Adrenal gland (tissue), 5 donors: ENCODE results near the gene DHX32.

ENCODE experiments used
- POLR2A ChIP-seq, 2 donors: fragments of 450-650 bp; IDR thresholded peaks; one replicate each; pipeline ENCODE4 v1.6.1; 2017; ENCODE audit warnings: antibody characterized with exemption in 2 of 2, mild to moderate bottlenecking in 2 of 2, moderate library complexity in 1 of 2
- TF ChIP-seq, protein P1 (sequence below), 6 experiments: fragments of 450-650 bp in 4 of 6; fragments of 200-600 bp in 2 of 6; sonication (generic) in 1 of 6; IDR thresholded peaks; 1 replicate in 5 of 6; 2 replicates in 1 of 6; pipeline versions ENCODE4 v1.5.1 to v1.8.0; 2016 to 2021; ENCODE audit warnings: antibody characterized with exemption in 6 of 6, mild to moderate bottlenecking in 2 of 6, moderate library complexity in 1 of 6
- donor health status: DM: no; HTN: no; CAD: no.

DNA sequence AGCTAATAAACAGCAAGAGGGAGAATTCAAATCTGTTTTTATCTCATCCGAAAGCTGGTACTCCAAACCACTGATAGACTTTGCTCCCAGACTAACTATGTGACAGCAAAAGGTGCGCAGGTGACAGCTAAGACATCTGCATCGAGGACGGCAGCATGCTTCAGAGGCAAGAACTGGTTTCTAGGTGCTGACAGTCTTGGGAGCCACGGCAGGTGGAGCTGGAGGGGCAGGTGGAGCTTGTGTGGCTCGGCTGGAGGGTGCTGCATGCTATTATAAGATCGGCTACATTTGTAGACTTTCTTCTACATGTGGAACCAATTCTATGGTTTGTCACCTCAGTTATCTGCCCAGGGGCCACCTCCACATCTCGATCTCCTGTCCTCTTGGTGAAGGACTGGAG, 83.7 kb downstream of the DHX32 start:
- TF ChIP-seq, protein P1, sequence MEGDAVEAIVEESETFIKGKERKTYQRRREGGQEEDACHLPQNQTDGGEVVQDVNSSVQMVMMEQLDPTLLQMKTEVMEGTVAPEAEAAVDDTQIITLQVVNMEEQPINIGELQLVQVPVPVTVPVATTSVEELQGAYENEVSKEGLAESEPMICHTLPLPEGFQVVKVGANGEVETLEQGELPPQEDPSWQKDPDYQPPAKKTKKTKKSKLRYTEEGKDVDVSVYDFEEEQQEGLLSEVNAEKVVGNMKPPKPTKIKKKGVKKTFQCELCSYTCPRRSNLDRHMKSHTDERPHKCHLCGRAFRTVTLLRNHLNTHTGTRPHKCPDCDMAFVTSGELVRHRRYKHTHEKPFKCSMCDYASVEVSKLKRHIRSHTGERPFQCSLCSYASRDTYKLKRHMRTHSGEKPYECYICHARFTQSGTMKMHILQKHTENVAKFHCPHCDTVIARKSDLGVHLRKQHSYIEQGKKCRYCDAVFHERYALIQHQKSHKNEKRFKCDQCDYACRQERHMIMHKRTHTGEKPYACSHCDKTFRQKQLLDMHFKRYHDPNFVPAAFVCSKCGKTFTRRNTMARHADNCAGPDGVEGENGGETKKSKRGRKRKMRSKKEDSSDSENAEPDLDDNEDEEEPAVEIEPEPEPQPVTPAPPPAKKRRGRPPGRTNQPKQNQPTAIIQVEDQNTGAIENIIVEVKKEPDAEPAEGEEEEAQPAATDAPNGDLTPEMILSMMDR (IDR thresholded peaks at IDR 0.05), result no peak
- no peak for TF ChIP-seq POLR2A (IDR thresholded peaks at IDR 0.05)
